Adipose tissue (tissue), 3 donors: ENCODE measurements around the gene DDX59. TPM values are rescaled to one million over a fixed set of nuclear protein-coding genes. Genes with fewer than 3 reads are reported as not detected.

Source experiments
- H3K27ac ChIP-seq: one replicate; pipeline ENCODE4 v1.5.1; 2013; ENCODE audit warnings: low read depth, low read length
- WGBS, 3 donors: extraction: QIAGEN DNeasy Blood & Tissue Kit; methylation state at CpG; one replicate each; pipeline ENCODE4 v1.1.7; 2013; 5-methylcytosine and 5-hydroxymethylcytosine counted together
- polyA plus RNA-seq, 3 donors: library from polyadenylated mRNA; stranded (reverse); fragments of 200-250 nt; gene quantifications; one replicate each; pipeline ENCODE4 v1.2.3, GENCODE V29; 2013
- donor health status: healthy with polysubstance abuse.
- donor health status: Bipolar disorder and iron deficiency.
- donor health status: healthy.

Gene DDX59
- polyA plus RNA-seq, 3 donors, result 10.1 to 27.1 (median 10.8) TPM

- 89 to 91% (median 90%) methylated on average over 5 of the region's 5 CpGs for WGBS, 3 donors
These were observed 5.3 kb upstream of the DDX59 start for GRCh38 chr1:200674838-200675587.

GRCh38 chr1:200673952-200674823, 4.5 kb upstream of the DDX59 start:
- H3K27ac ChIP-seq, result no peak overlapping the region
- WGBS, 3 donors, result 81 to 86% (median 83%) methylated on average over 4 of the region's 4 CpGs

More at GRCh38 chr1:200674838-200675587, 5.3 kb upstream of the DDX59 start:
- no peak overlapping the region for H3K27ac ChIP-seq

- WGBS, 3 donors, result 93 to 96% (median 96%) methylated on average over 5 of the region's 5 CpGs
These were observed 1.6 kb upstream of the DDX59 start for GRCh38 chr1:200671235-200671786.

GRCh38 chr1:200670242-200671118, 773 bp upstream of the DDX59 start:
- H3K27ac ChIP-seq, result peak overlapping the region; percentile 78
- 13 to 17% (median 16%) methylated on average over 14 of the region's 14 CpGs for WGBS, 3 donors

More at GRCh38 chr1:200671235-200671786, 1.6 kb upstream of the DDX59 start:
- H3K27ac ChIP-seq, result no peak overlapping the region

- 28 to 41% (median 38%) methylated on average over 7 of the region's 7 CpGs for WGBS, 3 donors
- H3K27ac ChIP-seq, result no peak overlapping the region
These were observed 993 bp downstream of the DDX59 start for GRCh38 chr1:200668514-200669313.

- 52 to 76% (median 71%) methylated on average over 8 of the region's 8 CpGs for WGBS, 3 donors
- no peak overlapping the region for H3K27ac ChIP-seq
These were observed 3.4 kb downstream of the DDX59 start for GRCh38 chr1:200666309-200666708.

- H3K27ac ChIP-seq, result no peak overlapping the region
- 11 to 40% (median 12%) methylated on average over 2 of the region's 2 CpGs for WGBS, 3 donors
These were observed 3.8 kb downstream of the DDX59 start for GRCh38 chr1:200665861-200666260.

GRCh38 chr1:200660719-200661118, 9.0 kb downstream of the DDX59 start:
- 72 to 83% (median 74%) methylated on average over 6 of the region's 6 CpGs for WGBS, 3 donors
- no peak overlapping the region for H3K27ac ChIP-seq

GRCh38 chr1:200659269-200659668, 10.4 kb downstream of the DDX59 start:
- 100% methylated on average over 1 of the region's 1 CpG for WGBS, 3 donors
- H3K27ac ChIP-seq, result no peak overlapping the region

- H3K27ac ChIP-seq, result no peak overlapping the region
- WGBS, 3 donors, result 85 to 97% (median 95%) methylated on average over 4 of the region's 4 CpGs
These were observed 11.5 kb downstream of the DDX59 start for GRCh38 chr1:200658037-200658818.

- WGBS, 3 donors, result 94 to 99% (median 94%) methylated on average over 5 of the region's 5 CpGs
- H3K27ac ChIP-seq, result no peak overlapping the region
These were observed 15.0 kb downstream of the DDX59 start for GRCh38 chr1:200654660-200655059.

GRCh38 chr1:200653022-200653462, 16.7 kb downstream of the DDX59 start:
- 54 to 89% (median 55%) methylated on average over 5 of the region's 5 CpGs for WGBS, 3 donors
- H3K27ac ChIP-seq, result no peak overlapping the region

- 87 to 100% (median 100%) methylated on average over 1 of the region's 1 CpG for WGBS, 3 donors
- H3K27ac ChIP-seq, result no peak overlapping the region
These were observed 17.3 kb downstream of the DDX59 start for GRCh38 chr1:200652378-200652777.

- 91 to 98% (median 96%) methylated on average over 4 of the region's 4 CpGs for WGBS, 3 donors
- H3K27ac ChIP-seq, result no peak overlapping the region
These were observed 23.2 kb downstream of the DDX59 start for GRCh38 chr1:200646515-200646914.

GRCh38 chr1:200644021-200644420, 25.7 kb downstream of the DDX59 start:
- H3K27ac ChIP-seq, result no peak overlapping the region

- H3K27ac ChIP-seq, result no peak overlapping the region
- WGBS, 3 donors, result 60 to 90% (median 80%) methylated on average over 6 of the region's 6 CpGs
These were observed 27.2 kb downstream of the DDX59 start for GRCh38 chr1:200642481-200642880.

GRCh38 chr1:200640963-200641401, 28.7 kb downstream of the DDX59 start:
- WGBS, 3 donors, result 30 to 76% (median 75%) methylated on average over 5 of the region's 5 CpGs
- H3K27ac ChIP-seq, result no peak overlapping the region
